Astrocyte of the hippocampus (primary cell): ENCODE results near the gene EFCAB12.
"Not testable (repeated sequence)": the region's sequence is repeated elsewhere in the genome, so short reads cannot be mapped to it uniquely, and the experiment has no call there.

Experiments used
- DNase-seq: peaks from one replicate; pipeline ENCODE4 v3.0.0; 2011; ENCODE audit warnings: low read depth, low spot score

The EFCAB12 gene

DNA sequence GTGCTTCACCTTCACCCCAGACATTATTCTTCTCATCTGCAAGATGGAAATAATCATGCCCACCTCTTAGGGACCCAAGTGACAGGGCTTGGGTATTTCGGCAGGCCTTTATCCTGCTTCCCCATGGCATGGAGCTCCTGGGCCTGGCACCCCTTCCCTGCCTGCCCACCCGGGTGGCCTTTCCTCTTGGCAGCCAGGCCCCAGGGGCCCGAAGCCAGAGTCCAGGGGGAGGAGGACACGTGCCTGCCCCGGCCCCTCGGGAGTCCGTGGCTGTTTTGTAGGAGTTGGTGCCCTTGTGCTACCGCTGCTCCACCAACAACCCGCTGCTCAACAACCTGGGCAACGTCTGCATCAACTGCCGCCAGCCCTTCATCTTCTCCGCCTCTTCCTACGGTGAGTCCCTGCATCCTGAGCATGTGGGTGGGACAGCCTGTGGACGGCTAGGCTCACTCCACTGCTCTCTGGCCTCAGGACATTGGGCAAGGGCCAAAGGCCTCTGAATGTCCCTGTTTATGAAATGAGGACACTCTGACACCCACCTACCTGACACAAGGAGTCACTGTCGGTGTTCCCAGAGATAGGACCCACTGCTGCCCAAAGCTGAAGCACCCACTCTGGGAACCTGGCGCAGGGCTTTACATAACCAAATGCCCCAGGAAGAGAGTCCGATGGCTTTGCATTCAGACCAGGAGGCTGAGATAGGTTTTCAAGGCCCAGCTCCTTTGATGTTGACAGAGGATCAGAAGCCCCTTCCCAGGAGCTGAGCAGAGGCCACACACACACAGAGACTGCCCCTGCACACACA lies 34.5 kb downstream of the EFCAB12 start:
- DNase-seq = not testable (repeated sequence)

- DNase-seq = no peak
Measured at GRCh38 chr3:129393271-129393670, 35.2 kb downstream of the EFCAB12 start.

GRCh38 chr3:129392106-129392887 lies 36.1 kb downstream of the EFCAB12 start:
- DNase-seq = not testable (repeated sequence)

DNA sequence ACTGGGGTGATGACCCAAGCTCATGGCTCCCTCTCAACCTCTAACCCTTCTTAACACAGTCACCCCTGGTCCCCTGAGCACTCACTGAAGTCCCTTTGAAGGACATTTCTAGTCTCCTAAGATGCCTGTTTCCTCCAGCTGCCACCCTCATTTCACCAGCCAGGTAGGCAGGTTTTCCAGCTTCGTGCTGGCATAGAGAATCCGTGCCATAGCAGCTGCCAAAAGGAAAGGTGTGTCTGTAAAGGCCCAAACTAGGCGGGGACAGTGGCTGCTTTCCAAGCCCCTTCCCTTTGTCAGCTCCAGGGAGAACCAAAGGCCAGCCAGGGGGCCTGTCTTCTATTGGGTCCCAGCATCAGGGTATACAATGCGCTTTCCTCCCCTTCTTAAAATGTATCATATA lies 36.9 kb downstream of the EFCAB12 start:
- DNase-seq = not testable (repeated sequence)

DNA sequence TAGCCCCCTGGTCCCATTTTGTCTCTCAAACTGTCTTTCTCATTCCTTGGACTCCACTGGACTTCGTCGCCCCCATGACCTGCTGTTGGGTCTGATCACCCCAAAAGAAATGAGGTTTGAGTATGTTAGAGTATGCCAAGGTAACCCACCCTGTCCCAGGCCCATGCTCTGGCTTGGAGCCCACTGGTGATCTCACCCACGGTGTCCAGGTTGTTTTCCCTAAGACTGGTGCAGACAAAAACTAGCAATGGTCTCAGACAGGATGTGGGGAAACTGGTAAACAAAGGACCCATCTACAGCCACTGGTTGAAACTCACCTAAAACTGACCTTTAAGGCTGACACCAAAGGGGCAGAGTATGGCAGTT lies 38.9 kb downstream of the EFCAB12 start:
- DNase-seq = peak; percentile 19

GRCh38 chr3:129388791-129389571 lies 39.5 kb downstream of the EFCAB12 start:
- DNase-seq = peak; percentile 73

DNA sequence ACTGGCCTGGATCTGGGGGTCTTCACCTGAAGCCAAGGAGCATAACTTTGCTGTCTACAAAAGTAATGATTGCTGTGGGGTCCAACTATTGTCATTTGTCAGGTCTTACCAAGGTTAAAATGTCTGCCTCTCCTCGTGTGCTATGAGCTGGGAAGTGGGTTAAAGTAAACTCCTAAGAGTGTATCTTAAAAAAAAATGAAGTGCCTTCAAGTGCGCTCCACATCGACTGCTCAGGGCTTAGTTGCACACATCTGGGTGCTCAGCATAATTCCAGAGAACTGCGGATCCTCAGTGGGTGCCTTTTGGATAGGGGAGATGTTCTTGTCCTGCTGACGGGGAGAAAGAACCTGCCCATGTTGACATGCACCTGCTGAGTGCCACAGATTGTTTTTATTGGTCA lies 40.9 kb downstream of the EFCAB12 start:
- no peak for DNase-seq

DNA sequence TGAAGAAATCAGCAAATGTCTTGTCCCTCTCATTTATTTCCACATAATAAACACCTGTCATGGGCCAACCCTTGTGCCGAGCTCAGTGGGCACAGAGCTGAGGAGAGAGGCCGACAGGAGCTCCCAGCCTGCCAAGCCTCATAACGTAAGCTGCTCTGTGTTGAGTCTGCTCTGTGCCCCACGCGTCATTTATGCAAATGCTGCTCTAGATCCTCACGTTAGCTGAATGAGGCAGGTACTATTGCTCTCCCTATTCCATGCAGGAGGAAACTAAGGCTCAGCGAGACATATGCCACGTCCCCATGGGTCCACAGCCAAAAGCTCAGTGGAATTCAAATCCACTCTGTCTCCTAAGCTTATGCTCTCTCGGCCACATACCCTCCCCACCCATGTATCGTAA lies 41.5 kb downstream of the EFCAB12 start:
- DNase-seq = no peak

DNA sequence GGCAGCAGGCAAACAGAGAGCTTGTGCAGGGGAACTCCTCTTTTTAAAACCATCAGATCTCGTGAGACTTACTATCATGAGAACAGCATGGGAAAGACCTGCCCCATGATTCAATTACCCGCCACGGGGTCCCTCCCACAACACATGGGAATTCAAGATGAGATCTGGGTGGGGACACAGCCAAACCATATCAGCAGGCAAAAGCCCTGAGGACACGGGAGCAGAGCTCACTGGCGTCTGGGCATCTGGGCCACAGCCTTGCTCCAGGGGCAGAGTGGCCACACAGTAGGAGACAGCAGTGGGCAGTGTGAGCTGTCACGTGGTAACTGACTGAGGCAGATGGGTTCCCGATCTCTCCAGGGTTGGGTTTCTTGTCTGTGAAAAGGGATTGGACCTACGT lies 42.9 kb downstream of the EFCAB12 start:
- not testable (repeated sequence) for DNase-seq

GRCh38 chr3:129384594-129385323 lies 43.7 kb downstream of the EFCAB12 start:
- DNase-seq = no peak

GRCh38 chr3:129384103-129384502 lies 44.3 kb downstream of the EFCAB12 start:
- not testable (repeated sequence) for DNase-seq

GRCh38 chr3:129383292-129383860 lies 45.1 kb downstream of the EFCAB12 start:
- DNase-seq = peak; percentile 84

- no peak for DNase-seq
Measured at GRCh38 chr3:129382366-129382765, 46.1 kb downstream of the EFCAB12 start.

DNA sequence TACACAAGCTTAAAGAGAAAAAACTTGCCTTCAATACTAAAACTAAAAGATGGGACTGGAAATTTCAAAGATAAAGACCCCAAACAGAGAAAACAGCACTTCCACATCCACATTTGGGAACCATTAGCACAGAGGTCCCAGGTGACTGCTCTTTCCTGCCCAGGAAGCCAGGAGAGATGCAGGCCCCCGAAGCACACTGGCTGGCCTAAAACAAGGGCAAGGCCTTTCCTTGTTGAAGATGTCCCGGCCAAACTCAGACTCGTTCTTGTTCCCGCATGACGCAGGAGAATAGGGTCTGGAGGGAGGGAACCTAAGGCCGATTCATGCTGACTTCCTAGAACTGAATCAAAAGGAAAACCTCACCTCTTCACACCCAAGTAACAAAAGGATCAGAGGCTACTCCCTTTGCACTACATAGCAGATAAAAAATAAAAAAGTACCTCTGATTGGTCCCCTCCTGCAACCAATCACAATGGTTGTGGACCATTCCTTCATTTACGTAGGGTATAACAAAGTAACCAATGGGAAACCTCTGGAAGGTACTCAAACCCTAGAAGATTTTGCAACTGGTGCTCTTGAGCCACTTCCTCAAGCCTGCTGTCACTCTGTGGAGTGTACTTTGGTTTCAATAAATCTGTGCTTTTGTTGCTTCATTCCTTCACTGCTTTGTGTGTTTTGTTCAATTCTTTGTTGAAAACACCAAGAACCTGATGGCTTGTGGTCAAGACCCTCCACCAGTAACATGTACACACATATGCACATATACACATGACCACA lies 48.7 kb downstream of the EFCAB12 start:
- DNase-seq = no peak

DNA sequence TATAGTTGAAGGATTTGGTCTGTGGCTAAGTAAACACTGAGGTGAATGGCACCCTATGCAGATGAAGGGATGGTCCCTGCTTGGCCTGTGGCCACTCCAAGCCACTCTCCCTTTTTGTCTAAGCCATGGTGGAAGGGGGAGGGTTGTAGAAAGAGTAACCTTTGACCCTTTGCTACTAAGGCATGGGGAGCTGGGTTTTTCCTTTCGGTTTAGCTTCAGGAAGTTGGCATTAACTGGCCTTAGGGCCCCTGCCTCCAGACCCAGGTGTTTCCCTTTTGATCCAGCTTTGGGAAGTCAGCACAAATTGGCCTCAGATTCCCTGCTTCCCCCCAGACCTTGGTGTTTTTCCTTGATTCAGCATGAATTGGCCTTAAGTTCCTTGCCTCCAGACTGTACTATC lies 49.5 kb downstream of the EFCAB12 start:
- DNase-seq = no peak

GRCh38 chr3:129377615-129378014 lies 50.8 kb downstream of the EFCAB12 start:
- no peak for DNase-seq

GRCh38 chr3:129375099-129375498 lies 53.3 kb downstream of the EFCAB12 start:
- no peak for DNase-seq

- DNase-seq = no peak
Measured at GRCh38 chr3:129371041-129371826, 57.2 kb downstream of the EFCAB12 start.

GRCh38 chr3:129370248-129370964 lies 58.0 kb downstream of the EFCAB12 start:
- no peak for DNase-seq
